PC-3 (cell line): ENCODE measurements around the gene RNF17.

Source experiments
- CTCF ChIP-seq: fragments of 300-600 bp; sonication (generic); conservative IDR thresholded peaks from 2 replicates; pipeline ENCODE4 v1.5.1; 2017; ENCODE audit warnings: antibody characterized with exemption, low read depth, mild to moderate bottlenecking, low read length
- EZH2phosphoT487 ChIP-seq: fragments of 300-600 bp; sonication (generic); IDR thresholded peaks from 2 replicates; pipeline ENCODE4 v1.6.1; 2018; ENCODE audit warnings: mild to moderate bottlenecking, antibody characterized with exemption, low read length, borderline replicate concordance

- TF ChIP-seq CTCF: no peak
- no peak for TF ChIP-seq EZH2phosphoT487
Observed at GRCh38 chr13:24784319-24784718, 20.4 kb downstream of the RNF17 start.
